Fibroblast of lung (primary cell): Measurements from ENCODE around the gene AKAP9. TPM values are rescaled to one million over a fixed set of nuclear protein-coding genes. Genes with fewer than 3 reads are reported as not detected.

Source experiments
- DNase-seq, 2 donors: peaks; one replicate each; pipeline versions ENCODE4 v3.0.0 to v3.0.0-alpha.2; 2010; ENCODE audit warnings: low read depth in 2 of 2
- H2AFZ ChIP-seq: 2 replicates; pipeline ENCODE4 v1.5.1; 2012; ENCODE audit warnings: low read length, control low read depth, inconsistent platforms
- H3K27ac ChIP-seq: 2 replicates; pipeline ENCODE4 v1.5.1; 2011; ENCODE audit warnings: low read length, control low read depth; ENCODE audit not compliant: insufficient read depth
- H3K27me3 ChIP-seq: 2 replicates; pipeline ENCODE4 v1.5.1; 2011; ENCODE audit warnings: mild to moderate bottlenecking, low read length; ENCODE audit not compliant: control insufficient read depth, insufficient read depth
- H3K36me3 ChIP-seq: 2 replicates; pipeline ENCODE4 v1.5.1; 2011; ENCODE audit warnings: low read length; ENCODE audit not compliant: control insufficient read depth, insufficient read depth
- H3K4me1 ChIP-seq: 2 replicates; pipeline ENCODE4 v1.5.1; 2011; ENCODE audit warnings: low read length; ENCODE audit not compliant: control insufficient read depth, insufficient read depth; ENCODE audit errors: extremely low read depth
- H3K4me2 ChIP-seq: 2 replicates; pipeline ENCODE4 v1.5.1; 2011; ENCODE audit warnings: low read length, control low read depth; ENCODE audit not compliant: insufficient read depth; ENCODE audit errors: extremely low read depth
- H3K4me3 ChIP-seq, 4 experiments: fragments of 200-600 bp in 1 of 4; sonication (generic) in 1 of 4; replicated peaks in 1 of 4; 2 replicates each; pipeline ENCODE4 v1.5.1; 2011 to 2016; ENCODE audit warnings: low read length in 4 of 4, low read depth in 3 of 4, mild to moderate bottlenecking in 3 of 4, control low read depth in 2 of 4, inconsistent platforms in 1 of 4, mixed read lengths in 1 of 4; ENCODE audit not compliant: insufficient read depth in 1 of 4; ENCODE audit errors: control extremely low read depth in 1 of 4
- H3K79me2 ChIP-seq: 2 replicates; pipeline ENCODE4 v1.5.1; 2012; ENCODE audit warnings: mild to moderate bottlenecking, low read length, inconsistent platforms; ENCODE audit not compliant: control insufficient read depth, insufficient read depth
- H3K9ac ChIP-seq: 2 replicates; pipeline ENCODE4 v1.5.1; 2011; ENCODE audit warnings: mild to moderate bottlenecking, low read length, control low read depth; ENCODE audit not compliant: insufficient read depth
- H3K9me3 ChIP-seq: 2 replicates; pipeline ENCODE4 v1.5.1; 2012; ENCODE audit warnings: low read depth, low read length; ENCODE audit not compliant: control insufficient read depth, insufficient read depth
- H4K20me1 ChIP-seq: 2 replicates; pipeline ENCODE4 v1.5.1; 2011; ENCODE audit warnings: low read length; ENCODE audit not compliant: control insufficient read depth, insufficient read depth; ENCODE audit errors: extremely low read depth
- EZH2 ChIP-seq: IDR thresholded peaks from 2 replicates; pipeline ENCODE4 v1.5.1; 2012; ENCODE audit warnings: low read length, control low read depth, mild to moderate bottlenecking; ENCODE audit errors: missing control alignments
- polyA plus RNA-seq, 2 donors: library from polyadenylated mRNA; depleted of rRNA in 1 of 2; stranded (reverse) in 1 of 2; unstranded in 1 of 2; fragments of >200 nt; gene quantifications; 2 replicates each; pipeline ENCODE4 v1.2.1, GENCODE V29; 2011 to 2012; ENCODE audit warnings: missing spikeins in 1 of 2
- total RNA-seq: library from RNA; depleted of rRNA; stranded (reverse); fragments of >200 nt; gene quantifications from 2 replicates; pipeline ENCODE4 v1.2.1, GENCODE V29; 2014
- TF ChIP-seq, protein P1 (sequence below), 2 donors: IDR thresholded peaks in 1 of 2; conservative IDR thresholded peaks in 1 of 2; 1 replicate in 1 of 2; 2 replicates in 1 of 2; pipeline ENCODE4 v1.5.1; 2011 to 2012; ENCODE audit warnings: low read length in 2 of 2, control low read depth in 1 of 2, inconsistent platforms in 1 of 2, low read depth in 1 of 2, mild to moderate bottlenecking in 1 of 2

AKAP9 gene
- total and polyA plus RNA-seq, 2 donors (not counting 1 experiment from before 2014, with no cell fraction given) = 16.6 to 46.6 TPM

DNA sequence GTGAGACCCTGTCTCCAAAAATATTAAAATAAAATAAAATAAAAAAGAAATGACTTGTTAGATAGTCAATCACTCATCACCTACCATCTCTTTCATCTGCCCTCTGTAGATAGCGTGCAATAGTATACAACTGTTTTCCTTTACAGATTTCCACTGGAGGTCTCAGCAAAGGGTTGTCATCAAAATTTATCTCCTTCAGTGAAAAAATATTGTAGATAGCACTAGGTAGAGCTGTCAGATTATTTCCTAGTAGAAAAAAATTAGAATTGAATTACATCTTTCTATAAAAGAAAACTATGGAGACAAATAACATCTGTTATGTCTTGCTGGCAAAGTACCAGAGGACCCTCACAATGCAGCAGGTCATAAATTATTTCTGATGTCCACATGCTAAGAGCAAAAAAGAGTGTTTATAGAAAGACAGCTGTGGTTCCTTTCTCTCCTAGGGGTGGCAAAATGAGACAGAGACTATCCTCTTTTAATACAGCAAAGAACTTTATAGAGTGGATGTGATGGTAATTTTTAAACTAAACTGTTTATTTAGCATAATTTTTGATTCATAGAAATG, 209.9 kb downstream of the AKAP9 start:
- Histone ChIP-seq H3K27me3 (no peaks in the 10 kb centered on the region), H3K79me2 (no peaks in the 10 kb centered on the region), H4K20me1 (no peaks in the 10 kb centered on the region), H3K4me2 (no peak overlapping the region), H3K36me3 (no peaks in the 10 kb centered on the region), H3K27ac (no peak overlapping the region), H3K9ac (no peak overlapping the region), H2AFZ (no peak overlapping the region), H3K9me3 (no peaks in the 10 kb centered on the region), H3K4me3 (no peak overlapping the region), H3K4me1 (no peaks in the 10 kb centered on the region)
- no peak for TF ChIP-seq EZH2
- TF ChIP-seq, protein P1, sequence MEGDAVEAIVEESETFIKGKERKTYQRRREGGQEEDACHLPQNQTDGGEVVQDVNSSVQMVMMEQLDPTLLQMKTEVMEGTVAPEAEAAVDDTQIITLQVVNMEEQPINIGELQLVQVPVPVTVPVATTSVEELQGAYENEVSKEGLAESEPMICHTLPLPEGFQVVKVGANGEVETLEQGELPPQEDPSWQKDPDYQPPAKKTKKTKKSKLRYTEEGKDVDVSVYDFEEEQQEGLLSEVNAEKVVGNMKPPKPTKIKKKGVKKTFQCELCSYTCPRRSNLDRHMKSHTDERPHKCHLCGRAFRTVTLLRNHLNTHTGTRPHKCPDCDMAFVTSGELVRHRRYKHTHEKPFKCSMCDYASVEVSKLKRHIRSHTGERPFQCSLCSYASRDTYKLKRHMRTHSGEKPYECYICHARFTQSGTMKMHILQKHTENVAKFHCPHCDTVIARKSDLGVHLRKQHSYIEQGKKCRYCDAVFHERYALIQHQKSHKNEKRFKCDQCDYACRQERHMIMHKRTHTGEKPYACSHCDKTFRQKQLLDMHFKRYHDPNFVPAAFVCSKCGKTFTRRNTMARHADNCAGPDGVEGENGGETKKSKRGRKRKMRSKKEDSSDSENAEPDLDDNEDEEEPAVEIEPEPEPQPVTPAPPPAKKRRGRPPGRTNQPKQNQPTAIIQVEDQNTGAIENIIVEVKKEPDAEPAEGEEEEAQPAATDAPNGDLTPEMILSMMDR (conservative IDR thresholded peaks at IDR 0.05 in 1 of 2, IDR thresholded peaks at IDR 0.05 in 1 of 2; ENCODE audit: low read depth in 1 of 2, low read length in 2 of 2) = no peak
- DNase-seq = no peak

DNA sequence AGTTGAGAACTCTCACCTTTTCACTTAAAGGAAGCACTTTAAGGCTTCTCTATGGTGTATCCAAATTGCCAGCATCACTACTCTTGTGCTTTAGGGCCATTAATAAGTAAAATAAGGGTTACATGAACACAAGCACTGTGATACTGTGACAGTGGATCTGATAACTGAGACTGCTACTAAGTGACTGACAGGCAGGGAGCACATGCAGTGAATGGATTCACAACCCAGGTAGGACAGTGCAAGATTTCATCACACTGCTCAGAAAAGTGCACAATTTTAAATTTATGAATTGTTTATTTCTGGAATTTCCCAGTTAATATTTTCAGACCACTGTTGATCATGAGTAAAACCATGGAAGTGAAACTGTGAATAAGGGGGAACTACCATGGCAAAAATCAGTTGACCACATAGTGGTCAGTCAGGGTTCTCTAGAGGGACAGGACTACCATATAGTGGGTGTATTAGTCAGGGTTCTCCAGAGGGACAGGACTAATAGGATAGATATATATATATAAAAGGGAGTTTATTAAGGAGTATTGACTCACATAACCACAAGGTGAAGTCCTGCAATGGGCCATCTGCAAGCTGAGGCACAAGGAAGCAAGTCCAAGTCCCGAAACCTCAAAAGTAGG, 214.6 kb downstream of the AKAP9 start:
- peaks cover 2% of the 10 kb centered on the region for H3K4me1 ChIP-seq
- H3K27me3 ChIP-seq = no peaks in the 10 kb centered on the region
- H3K27ac ChIP-seq = no peak overlapping the region
- no peaks in the 10 kb centered on the region for H3K36me3 ChIP-seq
- no peak overlapping the region for H2AFZ ChIP-seq
- H3K9me3 ChIP-seq = no peaks in the 10 kb centered on the region
- DNase-seq = peak in 1 of 2 donors; percentile 11
- H4K20me1 ChIP-seq = no peaks in the 10 kb centered on the region
- no peak overlapping the region for H3K9ac ChIP-seq
- no peak overlapping the region for H3K4me2 ChIP-seq
- TF ChIP-seq, protein P1 (conservative IDR thresholded peaks at IDR 0.05 in 1 of 2, IDR thresholded peaks at IDR 0.05 in 1 of 2; ENCODE audit: low read depth in 1 of 2, low read length in 2 of 2) = no peak
- TF ChIP-seq EZH2 = no peak
- no peak overlapping the region for H3K4me3 ChIP-seq
- no peaks in the 10 kb centered on the region for H3K79me2 ChIP-seq

DNA sequence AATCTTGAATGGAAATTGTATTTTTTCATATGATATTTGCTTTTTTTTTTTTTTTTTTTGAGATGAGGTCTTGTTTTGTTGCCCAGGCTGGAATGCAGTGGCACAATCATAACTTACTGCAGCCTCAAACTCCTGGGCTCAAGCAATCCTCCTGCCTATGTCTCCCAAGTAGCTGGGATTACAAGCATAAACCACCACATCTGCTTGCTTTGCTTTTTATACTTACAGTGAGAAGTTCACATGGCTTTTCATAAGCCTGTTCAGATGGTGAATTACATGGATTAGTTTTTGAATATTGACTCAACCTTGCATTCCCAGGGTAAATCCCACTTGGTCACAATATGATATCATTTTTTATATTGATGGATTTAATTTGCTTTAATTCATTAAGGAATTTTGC, 216.3 kb downstream of the AKAP9 start:
- no peak overlapping the region for H3K27ac ChIP-seq
- H3K9me3 ChIP-seq = no peaks in the 10 kb centered on the region
- H2AFZ ChIP-seq = no peak overlapping the region
- H3K4me2 ChIP-seq = no peak overlapping the region
- peaks cover 2% of the 10 kb centered on the region for H3K4me1 ChIP-seq
- H3K36me3 ChIP-seq = no peaks in the 10 kb centered on the region
- no peak overlapping the region for H3K9ac ChIP-seq
- no peaks in the 10 kb centered on the region for H3K27me3 ChIP-seq
- DNase-seq = no peak
- H3K79me2 ChIP-seq = no peaks in the 10 kb centered on the region
- H4K20me1 ChIP-seq = no peaks in the 10 kb centered on the region
- H3K4me3 ChIP-seq = no peak overlapping the region
- TF ChIP-seq, protein P1 (conservative IDR thresholded peaks at IDR 0.05 in 1 of 2, IDR thresholded peaks at IDR 0.05 in 1 of 2; ENCODE audit: low read depth in 1 of 2, low read length in 2 of 2) = no peak
- TF ChIP-seq EZH2 = no peak
